ENCODE results near the gene RPL35A. TPM values are rescaled to one million over a fixed set of nuclear protein-coding genes. Genes with fewer than 3 reads are reported as not detected.
"Not testable (repeated sequence)": the region's sequence is repeated elsewhere in the genome, so short reads cannot be mapped to it uniquely, and the experiment has no call there.

Gene RPL35A
- total RNA-seq, 1 experiment from 2014 or later = 2,427 TPM

GRCh38 chr3:197942956-197943556, 6.9 kb upstream of the RPL35A start:
- H3K27me3 ChIP-seq = no peaks in the 10 kb centered on the region
- no peaks in the 10 kb centered on the region for H3K36me3 ChIP-seq
- DNase-seq = no peak
- H3K9me3 ChIP-seq = no peaks in the 10 kb centered on the region
- no peak overlapping the region for H3K4me3 ChIP-seq

- Histone ChIP-seq H3K36me3 (peaks cover 41% of the 10 kb centered on the region), H3K4me3 (peak overlapping the region; percentile 100), H3K9me3 (peaks cover 2% of the 10 kb centered on the region; the same call in 1 of the 2 replicates), H3K27me3 (no peaks in the 10 kb centered on the region)
- no peak for DNase-seq
Observed at GRCh38 chr3:197949191-197949777, 706 bp upstream of the RPL35A start.

- Histone ChIP-seq H3K27me3 (no peaks in the 10 kb centered on the region), H3K36me3 (peaks cover 55% of the 10 kb centered on the region), H3K4me3 (peak overlapping the region; percentile 100), H3K9me3 (peaks cover 2% of the 10 kb centered on the region; the same call in 1 of the 2 replicates)
- no peak for DNase-seq
Observed at GRCh38 chr3:197950677-197951061, 679 bp downstream of the RPL35A start.

- Histone ChIP-seq H3K9me3 (peaks cover 2% of the 10 kb centered on the region; the same call in 1 of the 2 replicates), H3K36me3 (peaks cover 63% of the 10 kb centered on the region), H3K27me3 (no peaks in the 10 kb centered on the region), H3K4me3 (peak overlapping the region; percentile 100)
- DNase-seq = peak; percentile 21
Observed at GRCh38 chr3:197951392-197951990, 1.5 kb downstream of the RPL35A start.

- Histone ChIP-seq H3K4me3 (peak overlapping the region; percentile 100), H3K36me3 (peaks cover 68% of the 10 kb centered on the region), H3K27me3 (no peaks in the 10 kb centered on the region), H3K9me3 (peaks cover 2% of the 10 kb centered on the region; the same call in 1 of the 2 replicates)
- no peak for DNase-seq
Observed at GRCh38 chr3:197952440-197952839, 2.5 kb downstream of the RPL35A start.

- no peak for DNase-seq
- Histone ChIP-seq H3K9me3 (peaks cover 2% of the 10 kb centered on the region; the same call in 1 of the 2 replicates), H3K27me3 (no peaks in the 10 kb centered on the region), H3K4me3 (peak overlapping the region; percentile 100; the same call in 1 of the 2 replicates), H3K36me3 (peaks cover 68% of the 10 kb centered on the region)
Observed at GRCh38 chr3:197953325-197953724, 3.3 kb downstream of the RPL35A start.

- Histone ChIP-seq H3K27me3 (no peaks in the 10 kb centered on the region), H3K9me3 (peaks cover 2% of the 10 kb centered on the region; the same call in 1 of the 2 replicates), H3K36me3 (peaks cover 68% of the 10 kb centered on the region), H3K4me3 (peak overlapping the region; percentile 9; the same call in 1 of the 2 replicates)
- DNase-seq = peak; percentile 44
Observed at GRCh38 chr3:197953881-197954280, 3.9 kb downstream of the RPL35A start.

- no peak overlapping the region for H3K4me3 ChIP-seq
- H3K27me3 ChIP-seq = no peaks in the 10 kb centered on the region
- H3K9me3 ChIP-seq = no peaks in the 10 kb centered on the region
- no peak for DNase-seq
- peaks cover 60% of the 10 kb centered on the region for H3K36me3 ChIP-seq
Observed at GRCh38 chr3:197955892-197956477, 6.0 kb downstream of the RPL35A start.

- no peak for DNase-seq
- Histone ChIP-seq H3K36me3 (peaks cover 54% of the 10 kb centered on the region), H3K9me3 (no peaks in the 10 kb centered on the region), H3K27me3 (no peaks in the 10 kb centered on the region), H3K4me3 (no peak overlapping the region)
Observed at GRCh38 chr3:197956626-197956988, 6.6 kb downstream of the RPL35A start.

GRCh38 chr3:197957790-197958133, 7.8 kb downstream of the RPL35A start:
- DNase-seq = no peak
- Histone ChIP-seq H3K36me3 (peaks cover 42% of the 10 kb centered on the region), H3K4me3 (no peak overlapping the region), H3K27me3 (no peaks in the 10 kb centered on the region), H3K9me3 (no peaks in the 10 kb centered on the region)

- Histone ChIP-seq H3K4me3 (no peak overlapping the region), H3K36me3 (peaks cover 36% of the 10 kb centered on the region), H3K9me3 (no peaks in the 10 kb centered on the region), H3K27me3 (no peaks in the 10 kb centered on the region)
- no peak for DNase-seq
Observed at GRCh38 chr3:197958346-197958745, 8.4 kb downstream of the RPL35A start.

GRCh38 chr3:197958848-197959247, 8.9 kb downstream of the RPL35A start:
- Histone ChIP-seq H3K4me3 (peak overlapping the region; percentile 61), H3K36me3 (peaks cover 31% of the 10 kb centered on the region)
- H3K27me3 ChIP-seq, DNase-seq, H3K9me3 ChIP-seq: not testable (repeated sequence)

GRCh38 chr3:197959500-197959890, 9.5 kb downstream of the RPL35A start:
- Histone ChIP-seq H3K27me3 (no peaks in the 10 kb centered on the region), H3K4me3 (peak overlapping the region; percentile 61), H3K9me3 (no peaks in the 10 kb centered on the region), H3K36me3 (peaks cover 25% of the 10 kb centered on the region)
- DNase-seq = no peak

- no peaks in the 10 kb centered on the region for H3K9me3 ChIP-seq
- peak within 1 kb of the TSS; percentile 61 for H3K4me3 ChIP-seq
- H3K27me3 ChIP-seq = no peaks in the 10 kb centered on the region
- peak; percentile 98 for DNase-seq
- peaks cover 19% of the 10 kb centered on the region for H3K36me3 ChIP-seq
Observed at GRCh38 chr3:197959891-197960693, 10.1 kb downstream of the RPL35A start, which contains the start of gene LMLN. Gene LMLN (plus strand): TSS chr3:197960217. CDS start chr3:197960246, 29 bp downstream.

- Histone ChIP-seq H3K4me3 (peak overlapping the region; percentile 61), H3K9me3 (peaks cover under 1% of the 10 kb centered on the region; the same call in 1 of the 2 replicates), H3K27me3 (no peaks in the 10 kb centered on the region), H3K36me3 (peaks cover 10% of the 10 kb centered on the region)
- DNase-seq = no peak
Observed at GRCh38 chr3:197960694-197961581, 10.9 kb downstream of the RPL35A start.

- H3K36me3 ChIP-seq = peaks cover 4% of the 10 kb centered on the region
Observed at GRCh38 chr3:197961582-197961945, 11.6 kb downstream of the RPL35A start.

More at GRCh38 chr3:197961582-197961945, 11.6 kb downstream of the RPL35A start:
- H3K9me3 ChIP-seq = peaks cover 4% of the 10 kb centered on the region; the same call in 1 of the 2 replicates
- peak overlapping the region; percentile 61 for H3K4me3 ChIP-seq
- no peaks in the 10 kb centered on the region for H3K27me3 ChIP-seq
- DNase-seq = no peak

Data from MG63 (cell line).